Tibial artery (tissue), 4 donors: ENCODE data around the gene TRAP1.

Experiments
- DNase-seq, 2 donors: peaks; one replicate each; pipeline ENCODE4 v3.0.0-alpha.2; 2019
- H3K27ac ChIP-seq, 2 donors: fragments of 200-600 bp; sonication (generic) in 1 of 2; 1 replicate in 1 of 2; 2 replicates in 1 of 2; pipeline ENCODE4 v1.5.1; 2018 to 2019; ENCODE audit warnings: mild to moderate bottlenecking in 1 of 2
- H3K27me3 ChIP-seq, 2 donors: fragments of 200-600 bp; sonication (generic) in 1 of 2; one replicate each; pipeline versions ENCODE4 v1.5.1 to v1.6.0; 2016 to 2019
- H3K36me3 ChIP-seq, 3 donors: fragments of 200-600 bp; sonication (generic) in 2 of 3; one replicate each; pipeline ENCODE4 v1.5.1; 2016 to 2019; ENCODE audit warnings: mild to moderate bottlenecking in 2 of 3
- H3K4me1 ChIP-seq, 4 donors: fragments of 200-600 bp; sonication (generic) in 2 of 4; 1 replicate in 3 of 4; 2 replicates in 1 of 4; pipeline ENCODE4 v1.5.1; 2016 to 2019
- H3K4me3 ChIP-seq, 2 donors: fragments of 200-600 bp; sonication (generic) in 1 of 2; 1 replicate in 1 of 2; 2 replicates in 1 of 2; pipeline ENCODE4 v1.5.1; 2018 to 2019; ENCODE audit warnings: mild to moderate bottlenecking in 2 of 2
- H3K9me3 ChIP-seq, 3 donors: fragments of 200-600 bp; sonication (generic) in 1 of 3; one replicate each; pipeline ENCODE4 v1.5.1; 2016 to 2019
- intact Hi-C: fragments of 100-400 bp; cut with DNase I; formaldehyde crosslinking; loops from one replicate; pipeline ENCODE4 v1.15.0; 2023; ENCODE audit warnings: low total_unique reads
- TF ChIP-seq, protein P1 (sequence below), 2 experiments: fragments of 200-600 bp in 1 of 2; fragments of 450-650 bp in 1 of 2; IDR thresholded peaks; one replicate each; pipeline ENCODE4 v1.5.1; 2017 to 2019; ENCODE audit warnings: antibody characterized with exemption in 2 of 2, mild to moderate bottlenecking in 1 of 2, moderate library complexity in 1 of 2

Gene TRAP1

GRCh38 chr16:3625911-3626732 lies 91.2 kb downstream of the TRAP1 start:
- Histone ChIP-seq H3K27ac (no peak overlapping the region), H3K36me3 (no peaks in the 10 kb centered on the region), H3K4me1 (no peaks in the 10 kb centered on the region), H3K4me3 (no peak overlapping the region), H3K9me3 (no peaks in the 10 kb centered on the region), H3K27me3 (no peaks in the 10 kb centered on the region)
- no peak for DNase-seq
- intact Hi-C loops: no loop called here
- TF ChIP-seq, protein P1, sequence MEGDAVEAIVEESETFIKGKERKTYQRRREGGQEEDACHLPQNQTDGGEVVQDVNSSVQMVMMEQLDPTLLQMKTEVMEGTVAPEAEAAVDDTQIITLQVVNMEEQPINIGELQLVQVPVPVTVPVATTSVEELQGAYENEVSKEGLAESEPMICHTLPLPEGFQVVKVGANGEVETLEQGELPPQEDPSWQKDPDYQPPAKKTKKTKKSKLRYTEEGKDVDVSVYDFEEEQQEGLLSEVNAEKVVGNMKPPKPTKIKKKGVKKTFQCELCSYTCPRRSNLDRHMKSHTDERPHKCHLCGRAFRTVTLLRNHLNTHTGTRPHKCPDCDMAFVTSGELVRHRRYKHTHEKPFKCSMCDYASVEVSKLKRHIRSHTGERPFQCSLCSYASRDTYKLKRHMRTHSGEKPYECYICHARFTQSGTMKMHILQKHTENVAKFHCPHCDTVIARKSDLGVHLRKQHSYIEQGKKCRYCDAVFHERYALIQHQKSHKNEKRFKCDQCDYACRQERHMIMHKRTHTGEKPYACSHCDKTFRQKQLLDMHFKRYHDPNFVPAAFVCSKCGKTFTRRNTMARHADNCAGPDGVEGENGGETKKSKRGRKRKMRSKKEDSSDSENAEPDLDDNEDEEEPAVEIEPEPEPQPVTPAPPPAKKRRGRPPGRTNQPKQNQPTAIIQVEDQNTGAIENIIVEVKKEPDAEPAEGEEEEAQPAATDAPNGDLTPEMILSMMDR (IDR thresholded peaks at IDR 0.05): no peak

- H3K9me3 ChIP-seq: no peaks in the 10 kb centered on the region
- no peaks in the 10 kb centered on the region for H3K36me3 ChIP-seq
- no peak for DNase-seq
- H3K27me3 ChIP-seq: no peaks in the 10 kb centered on the region
- no peak overlapping the region for H3K4me3 ChIP-seq
- H3K27ac ChIP-seq: no peak overlapping the region
- H3K4me1 ChIP-seq: no peaks in the 10 kb centered on the region
- intact Hi-C loops: no loop called here
- TF ChIP-seq, protein P1 (IDR thresholded peaks at IDR 0.05): no peak
Observed at GRCh38 chr16:3625331-3625730, 92.0 kb downstream of the TRAP1 start.

GRCh38 chr16:3623642-3624041 lies 93.7 kb downstream of the TRAP1 start:
- Histone ChIP-seq H3K36me3 (no peaks in the 10 kb centered on the region), H3K4me3 (no peak overlapping the region), H3K4me1 (no peaks in the 10 kb centered on the region), H3K27ac (no peak overlapping the region), H3K27me3 (no peaks in the 10 kb centered on the region), H3K9me3 (no peaks in the 10 kb centered on the region)
- intact Hi-C loops: no loop called here
- TF ChIP-seq, protein P1 (IDR thresholded peaks at IDR 0.05): no peak
- DNase-seq: no peak

- DNase-seq: no peak
- H3K36me3 ChIP-seq: no peaks in the 10 kb centered on the region
- intact Hi-C loops: no loop called here
- no peak overlapping the region for H3K4me3 ChIP-seq
- H3K27ac ChIP-seq: no peak overlapping the region
- no peaks in the 10 kb centered on the region for H3K27me3 ChIP-seq
- TF ChIP-seq, protein P1 (IDR thresholded peaks at IDR 0.05): no peak
- H3K9me3 ChIP-seq: no peaks in the 10 kb centered on the region
- H3K4me1 ChIP-seq: no peaks in the 10 kb centered on the region
Observed at GRCh38 chr16:3618769-3619141, 98.6 kb downstream of the TRAP1 start.

- H3K27me3 ChIP-seq: no peaks in the 10 kb centered on the region
- peak overlapping the region in 1 of 2 donors; percentile 90 for H3K27ac ChIP-seq
- TF ChIP-seq, protein P1 (IDR thresholded peaks at IDR 0.05): no peak
- intact Hi-C loops: loop anchor here (5.0 kb wide), 1 partner anchor 85 kb away; no protein-coding TSS in a partner anchor
- H3K36me3 ChIP-seq: no peaks in the 10 kb centered on the region
- no peak for DNase-seq
- peak overlapping the region; percentile 93 for H3K4me3 ChIP-seq
- H3K4me1 ChIP-seq: peaks cover 0 to 27% (median 17%) of the 10 kb centered on the region in 4 donors
- no peaks in the 10 kb centered on the region for H3K9me3 ChIP-seq
Observed at GRCh38 chr16:3612510-3613466, 104.5 kb downstream of the TRAP1 start.
